Ovary (tissue), 3 donors: ENCODE results near the gene ITPK1.

Experiments
- CTCF ChIP-seq, 3 donors: fragments of 450-650 bp in 2 of 3; fragments of 200-600 bp in 1 of 3; IDR thresholded peaks; one replicate each; pipeline versions ENCODE4 v1.5.1 to v1.8.0; 2016 to 2022; ENCODE audit warnings: antibody characterized with exemption in 3 of 3, mild to moderate bottlenecking in 1 of 3
- EP300 ChIP-seq: sonication (generic); formaldehyde crosslinking; IDR thresholded peaks from one replicate; pipeline ENCODE4 v1.6.1; 2017; ENCODE audit warnings: antibody characterized with exemption
- POLR2A ChIP-seq: fragments of 450-650 bp; IDR thresholded peaks from one replicate; pipeline ENCODE4 v1.6.1; 2017; ENCODE audit warnings: antibody characterized with exemption, mild to moderate bottlenecking, moderate library complexity
- donor health status: DM: no; HTN: no; CAD: no.

DNA sequence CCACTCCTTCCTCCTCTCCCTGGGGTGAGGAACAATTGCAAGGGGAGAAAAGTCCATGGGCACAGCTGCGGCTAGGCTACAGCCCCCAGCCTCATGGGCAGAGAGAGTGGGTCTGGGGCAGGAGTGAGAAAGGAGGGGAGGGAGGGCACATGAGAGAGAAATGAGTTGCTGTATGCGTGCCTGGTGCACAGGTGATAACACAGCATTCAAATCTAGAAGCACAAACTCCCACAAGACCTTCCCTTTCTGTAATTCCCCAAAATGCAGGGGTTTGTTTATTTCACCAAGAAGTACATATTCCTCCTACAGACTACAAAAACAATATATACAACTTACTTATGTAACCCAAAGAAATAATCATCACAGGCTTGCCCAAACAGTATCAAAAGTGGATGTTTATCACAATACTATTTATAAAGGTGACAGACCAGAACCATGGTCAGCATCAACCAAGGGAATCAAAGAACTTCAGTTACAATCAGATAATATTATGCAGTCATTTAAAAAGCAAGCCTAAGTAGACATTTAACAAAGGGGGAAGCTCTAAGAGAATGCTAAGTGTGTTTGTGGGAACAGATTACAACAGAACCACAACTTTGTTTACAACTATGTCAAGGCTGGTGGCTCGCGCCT is 54.2 kb downstream of the ITPK1 start:
- TF ChIP-seq CTCF (IDR thresholded peaks at IDR 0.05) (no peak), EP300 (no peak), POLR2A (no peak)
